MM.1S (cell line): ENCODE data around the gene ARHGAP27.

Experiments used
- CTCF ChIP-seq: fragments of 300-600 bp; sonication (generic); IDR thresholded peaks from 2 replicates; pipeline ENCODE4 v1.5.1; 2016; ENCODE audit warnings: antibody characterized with exemption, low read length, mixed read lengths
- EZH2 ChIP-seq: fragments of 300-600 bp; sonication (generic); optimal IDR thresholded peaks from 2 replicates; pipeline ENCODE3; 2017; ENCODE audit warnings: low read depth, mild to moderate bottlenecking, antibody characterized with exemption, low read length, mixed read lengths

GRCh38 chr17:45377401-45377800, 55.3 kb downstream of the ARHGAP27 start:
- TF ChIP-seq CTCF (no peak), EZH2 (no peak)
